C4-2B (cell line): ENCODE results near the gene SPATA31E1.

Experiments
- CTCF ChIP-seq: fragments of 450-650 bp; conservative IDR thresholded peaks from 2 replicates; pipeline ENCODE4 v1.5.1; 2017; ENCODE audit warnings: mild to moderate bottlenecking
- ZFX ChIP-seq: fragments of 450-650 bp; IDR thresholded peaks from 2 replicates; pipeline ENCODE4 v1.6.1; 2017

- TF ChIP-seq CTCF (no peak), ZFX (no peak)
Measured at GRCh38 chr9:87889882-87890252, 7.2 kb downstream of the SPATA31E1 start.
